ENCODE results near the gene NHEJ1. TPM values are rescaled to one million over a fixed set of nuclear protein-coding genes. Genes with fewer than 3 reads are reported as not detected.

The NHEJ1 gene
- total RNA-seq, 1 experiment from 2014 or later: 32.7 TPM

- no peak for DNase-seq (ENCODE audit: extremely low read depth, low read depth)
Measured at GRCh38 chr2:219183151-219183772, 22.6 kb upstream of the NHEJ1 start.

GRCh38 chr2:219182331-219183150 lies 21.9 kb upstream of the NHEJ1 start:
- no peak for DNase-seq (ENCODE audit: extremely low read depth, low read depth)

GRCh38 chr2:219181531-219181930 lies 20.9 kb upstream of the NHEJ1 start:
- DNase-seq (ENCODE audit: extremely low read depth, low read depth): no peak

- DNase-seq (ENCODE audit: extremely low read depth, low read depth): no peak
Measured at GRCh38 chr2:219180961-219181360, 20.3 kb upstream of the NHEJ1 start.

- no peak for DNase-seq (ENCODE audit: extremely low read depth, low read depth)
Measured at GRCh38 chr2:219179601-219180465, 19.2 kb upstream of the NHEJ1 start.

GRCh38 chr2:219178377-219179175 lies 18.0 kb upstream of the NHEJ1 start:
- DNase-seq (ENCODE audit: extremely low read depth, low read depth): no peak

- DNase-seq (ENCODE audit: extremely low read depth, low read depth): peak; percentile 91
Measured at GRCh38 chr2:219177552-219178376, 17.1 kb upstream of the NHEJ1 start, which contains the start of gene RETREG2. RETREG2 (plus strand) TSS chr2:219178275; CDS start chr2:219178353, 78 bp downstream.

- DNase-seq (ENCODE audit: extremely low read depth, low read depth): peak; percentile 75
Measured at GRCh38 chr2:219176818-219177551, 16.4 kb upstream of the NHEJ1 start, which contains the start of gene CNPPD1. CNPPD1 (minus strand) TSS chr2:219176925; CDS start chr2:219176828, 97 bp downstream.

GRCh38 chr2:219175928-219176817 lies 15.6 kb upstream of the NHEJ1 start:
- DNase-seq (ENCODE audit: extremely low read depth, low read depth): no peak

- DNase-seq (ENCODE audit: extremely low read depth, low read depth): no peak
Measured at GRCh38 chr2:219175486-219175885, 14.9 kb upstream of the NHEJ1 start.

GRCh38 chr2:219174801-219175200 lies 14.2 kb upstream of the NHEJ1 start:
- DNase-seq (ENCODE audit: extremely low read depth, low read depth): no peak

- DNase-seq (ENCODE audit: extremely low read depth, low read depth): no peak
Measured at GRCh38 chr2:219174146-219174545, 13.5 kb upstream of the NHEJ1 start.

GRCh38 chr2:219173176-219173575 lies 12.6 kb upstream of the NHEJ1 start:
- DNase-seq (ENCODE audit: extremely low read depth, low read depth): no peak

GRCh38 chr2:219172231-219173154 lies 11.9 kb upstream of the NHEJ1 start:
- no peak for DNase-seq (ENCODE audit: extremely low read depth, low read depth)

- DNase-seq (ENCODE audit: extremely low read depth, low read depth): peak; percentile 49
Measured at GRCh38 chr2:219171231-219171651, 10.6 kb upstream of the NHEJ1 start.

- DNase-seq (ENCODE audit: extremely low read depth, low read depth): no peak
Measured at GRCh38 chr2:219169930-219170654, 9.5 kb upstream of the NHEJ1 start, which contains the start of gene SLC23A3. SLC23A3 (minus strand) TSS chr2:219170029; CDS start chr2:219169984, 45 bp downstream.

Data from NCI-H460 (cell line).